NCI-H526 (cell line): Measurements from ENCODE around the gene RAB3A.
A peak's percentile ranks its signal among the peaks of the same experiment; 100 is the strongest.

Source experiments
- DNase-seq, 2 experiments: peaks; one replicate each; lab custom pipeline; 2025; lab: John Stamatoyannopoulos, UW

The RAB3A gene

DNA sequence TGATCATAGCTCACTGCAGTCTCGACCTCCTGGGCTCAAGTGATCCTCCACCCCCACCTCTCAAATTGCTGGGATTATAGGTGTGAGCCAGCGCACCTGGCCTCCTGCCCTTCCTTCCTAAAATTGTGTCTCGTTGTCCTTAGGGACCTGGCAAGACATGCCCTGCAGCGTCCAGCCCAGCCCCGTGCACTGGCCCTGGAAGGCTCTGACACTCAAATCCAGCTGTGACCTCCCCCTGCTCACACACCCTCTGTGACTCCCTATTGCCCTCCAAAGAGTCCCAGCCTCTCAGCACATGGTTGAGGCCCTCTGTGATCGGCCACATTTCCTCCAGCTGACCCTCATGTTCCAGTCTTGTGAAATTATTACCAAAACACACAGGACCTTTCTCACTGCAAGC, 5.9 kb downstream of the RAB3A start:
- DNase-seq, result no peak

DNA sequence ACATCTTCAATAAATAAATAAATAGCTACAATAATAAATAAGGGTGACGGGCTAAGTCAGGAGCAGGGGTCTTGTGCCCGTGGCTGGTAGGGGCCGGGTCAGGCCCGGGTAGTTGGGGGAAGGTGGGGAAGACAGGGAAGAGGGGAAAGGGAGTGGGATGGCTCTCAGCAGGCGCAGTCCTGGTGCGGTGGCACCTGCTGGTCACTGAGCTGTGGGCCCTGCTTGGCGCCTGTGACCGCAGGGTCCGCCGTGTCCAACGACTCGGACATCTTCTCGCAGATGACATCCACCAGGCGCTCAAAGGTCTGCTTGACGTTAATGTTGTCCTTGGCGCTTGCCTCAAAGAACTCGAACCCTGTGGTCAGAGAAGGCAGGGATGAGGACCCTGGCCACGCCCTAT, 6.5 kb downstream of the RAB3A start:
- DNase-seq, result no peak

GRCh38 chr19:18196511-18196845, 7.4 kb downstream of the RAB3A start:
- no peak for DNase-seq

DNA sequence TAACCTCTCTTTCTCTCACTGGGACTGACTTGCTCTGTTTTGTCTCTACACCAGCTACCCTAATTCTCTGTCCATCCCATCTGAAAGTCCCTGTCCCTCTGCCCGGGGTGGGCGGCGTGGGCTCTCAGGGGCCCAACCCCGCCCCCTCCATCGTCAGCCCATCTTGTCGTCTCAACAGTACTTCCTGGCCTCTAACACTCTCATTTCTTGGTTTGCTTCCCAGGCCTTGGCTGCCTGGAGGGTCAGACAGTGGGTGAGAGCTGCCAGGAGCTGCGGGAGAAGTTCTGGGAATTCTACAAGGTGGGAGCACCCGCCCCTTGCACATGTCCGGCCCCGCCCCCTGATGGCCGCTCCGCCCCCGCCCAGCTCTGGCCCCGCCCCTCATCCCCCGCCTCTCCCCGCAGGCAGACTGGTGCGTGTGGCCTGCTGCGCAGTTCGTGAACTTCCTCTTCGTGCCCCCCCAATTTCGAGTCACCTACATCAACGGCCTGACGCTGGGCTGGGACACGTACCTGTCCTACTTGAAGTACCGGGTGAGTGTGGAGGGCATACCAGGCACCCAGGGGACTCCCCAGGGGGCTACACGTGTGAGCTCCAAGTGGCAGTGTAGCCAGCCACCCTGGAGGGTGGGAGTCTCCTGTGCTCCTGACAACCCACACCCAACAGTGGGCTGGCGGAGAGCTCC, 9.1 kb downstream of the RAB3A start:
- DNase-seq, result no peak

DNA sequence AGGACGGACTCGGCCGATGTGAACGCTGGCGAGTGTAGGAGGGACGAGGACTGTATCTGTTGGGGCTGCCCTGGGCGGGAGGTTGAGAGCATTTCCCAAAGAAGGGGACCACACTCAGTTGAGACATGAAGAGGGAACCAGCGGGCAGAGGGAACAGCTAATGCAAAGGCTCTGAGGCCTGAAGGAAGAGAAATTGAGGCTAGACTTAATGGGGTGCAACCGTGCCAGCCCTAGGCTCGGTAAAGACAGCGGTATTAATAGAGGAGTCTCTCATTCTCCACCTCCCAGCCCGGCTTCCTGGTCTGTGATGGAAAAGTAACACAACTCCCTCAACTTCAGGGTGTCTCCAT, 9.7 kb downstream of the RAB3A start:
- DNase-seq, result no peak

- DNase-seq, result peak in 1 of 2 experiments; percentile 32
These were observed 10.3 kb downstream of the RAB3A start for GRCh38 chr19:18193388-18194180.

- peak; percentile 97 to 98 for DNase-seq
These were observed 11.0 kb downstream of the RAB3A start, which contains the start of gene MPV17L2 for GRCh38 chr19:18192673-18193387. MPV17L2 (plus strand) TSS chr19:18193218; CDS start chr19:18193282, 64 bp downstream.

GRCh38 chr19:18191640-18192062, 12.2 kb downstream of the RAB3A start:
- no peak for DNase-seq

DNA sequence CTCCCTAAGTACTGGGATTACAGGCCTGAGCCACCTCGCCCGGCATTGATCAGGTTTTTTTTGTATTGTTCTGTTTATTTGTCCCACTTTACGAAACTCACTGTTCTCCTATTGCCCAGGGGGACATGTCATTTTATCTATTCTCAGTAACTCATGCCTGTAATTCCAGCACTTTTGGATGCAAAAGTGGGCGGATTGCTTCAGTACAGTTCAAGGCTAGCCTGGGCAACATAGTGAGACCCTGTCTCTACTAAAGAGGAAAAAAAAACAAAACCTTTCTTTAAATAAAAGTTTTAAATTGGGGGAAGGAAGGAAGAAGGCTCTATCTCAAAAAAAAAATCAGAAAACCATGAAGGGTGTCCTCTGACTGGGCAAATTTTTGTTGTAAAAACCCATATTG, 13.6 kb downstream of the RAB3A start:
- no peak for DNase-seq

DNA sequence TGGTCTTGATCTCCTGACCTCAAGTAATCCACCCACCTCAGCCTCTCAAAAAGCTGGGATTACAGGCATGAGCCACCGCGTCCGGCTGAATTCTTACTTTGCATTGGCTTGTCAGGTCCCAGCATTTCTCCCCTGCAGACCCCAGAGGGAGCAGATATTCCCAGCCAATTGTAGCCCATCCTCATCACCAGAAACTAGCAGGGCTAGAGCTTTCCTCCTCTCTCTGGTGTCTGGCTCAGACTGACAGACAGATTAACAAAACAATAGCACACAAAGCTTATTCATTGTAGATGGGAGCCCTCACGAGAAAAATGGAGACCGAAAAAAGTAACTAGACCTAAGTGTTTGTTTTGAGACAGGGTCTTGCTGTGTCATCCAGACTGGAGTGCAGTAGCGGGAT, 18.3 kb downstream of the RAB3A start:
- DNase-seq, result no peak

GRCh38 chr19:18183529-18183928, 20.3 kb downstream of the RAB3A start:
- no peak for DNase-seq

- no peak for DNase-seq
These were observed 23.9 kb downstream of the RAB3A start for GRCh38 chr19:18179957-18180356.

DNA sequence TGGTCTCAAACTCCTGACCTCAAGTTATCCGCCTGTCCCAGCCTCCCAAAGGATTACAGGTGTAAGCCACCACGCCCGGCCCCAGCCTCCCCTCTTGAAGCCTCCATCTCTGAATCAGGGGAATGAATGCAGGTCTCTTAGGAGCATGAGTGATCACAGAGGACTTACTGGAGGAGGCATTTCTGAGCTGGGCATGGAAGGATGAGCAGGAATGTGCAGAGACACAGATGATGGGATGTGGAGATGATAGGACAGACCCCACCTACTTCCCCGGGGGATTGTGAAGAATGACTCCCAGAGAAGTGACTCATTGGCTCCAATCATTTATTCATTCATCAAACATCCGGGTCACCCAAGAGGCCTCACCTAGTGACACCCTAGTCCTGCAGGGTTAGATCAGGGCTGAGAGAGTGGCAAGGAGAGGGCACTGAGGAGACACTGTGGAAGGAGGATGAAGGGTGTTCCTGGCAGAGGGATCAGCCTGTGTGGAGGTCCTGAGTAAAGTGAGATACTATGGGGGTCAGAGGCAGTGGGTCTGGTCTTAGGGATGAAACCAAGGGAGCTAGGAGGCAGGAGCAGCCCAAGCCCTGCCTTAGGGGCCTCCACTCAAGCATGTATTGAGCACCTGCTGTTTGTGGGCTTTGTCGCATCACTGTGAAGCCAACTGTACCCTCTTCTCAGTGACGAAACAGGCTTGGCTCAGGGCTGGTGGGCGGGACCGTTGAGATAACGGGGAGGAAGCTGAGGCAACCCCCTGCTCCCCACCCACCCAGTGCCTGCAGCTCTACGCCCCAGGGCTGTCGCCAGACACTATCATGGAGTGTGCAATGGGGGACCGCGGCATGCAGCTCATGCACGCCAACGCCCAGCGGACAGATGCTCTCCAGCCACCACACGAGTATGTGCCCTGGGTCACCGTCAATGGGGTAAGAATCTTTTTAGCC, 27.2 kb downstream of the RAB3A start:
- DNase-seq, result no peak

- DNase-seq, result no peak
These were observed 28.9 kb downstream of the RAB3A start for GRCh38 chr19:18174983-18175382.

DNA sequence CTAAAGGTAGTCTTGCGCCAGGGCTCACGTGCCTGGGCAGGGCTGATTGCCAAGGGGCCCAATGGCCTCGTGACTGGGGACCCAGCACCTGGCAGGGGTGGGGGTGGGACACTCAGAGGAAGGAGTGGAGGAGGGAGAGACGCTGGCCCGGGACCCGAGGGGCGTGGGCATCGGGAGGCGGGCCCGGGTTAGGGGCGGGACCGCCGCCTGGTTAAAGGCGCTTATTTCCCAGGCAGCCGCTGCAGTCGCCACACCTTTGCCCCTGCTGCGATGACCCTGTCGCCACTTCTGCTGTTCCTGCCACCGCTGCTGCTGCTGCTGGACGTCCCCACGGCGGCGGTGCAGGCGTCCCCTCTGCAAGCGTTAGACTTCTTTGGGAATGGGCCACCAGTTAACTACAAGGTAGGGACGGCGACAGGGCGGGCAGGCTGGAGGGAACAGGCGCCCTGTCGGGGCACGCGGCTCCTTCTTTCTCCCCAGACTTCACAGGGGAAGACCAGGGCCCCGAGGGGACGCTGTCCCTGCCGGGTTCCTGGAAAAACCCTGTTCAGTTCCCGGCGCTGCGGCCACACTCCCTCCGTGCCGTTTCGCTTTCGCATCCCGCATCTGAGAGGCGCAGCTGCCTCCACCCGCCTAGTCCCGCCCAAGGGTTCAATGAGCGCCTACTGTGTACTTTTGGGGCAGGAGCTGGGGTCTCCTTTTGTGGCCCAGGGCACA, 30.1 kb downstream of the RAB3A start, which contains the start of gene IFI30:
Gene IFI30, plus strand, starts transcription at position 242 of the 717 bp plus-strand sequence. Its CDS starts 29 bp downstream, at position 271.
- peak in 1 of 2 experiments; percentile 78 for DNase-seq

GRCh38 chr19:18173054-18173571, 30.7 kb downstream of the RAB3A start:
- no peak for DNase-seq

- no peak for DNase-seq
These were observed 31.4 kb downstream of the RAB3A start for GRCh38 chr19:18172331-18173053.

- no peak for DNase-seq
These were observed 32.1 kb downstream of the RAB3A start for GRCh38 chr19:18171605-18172327.

DNA sequence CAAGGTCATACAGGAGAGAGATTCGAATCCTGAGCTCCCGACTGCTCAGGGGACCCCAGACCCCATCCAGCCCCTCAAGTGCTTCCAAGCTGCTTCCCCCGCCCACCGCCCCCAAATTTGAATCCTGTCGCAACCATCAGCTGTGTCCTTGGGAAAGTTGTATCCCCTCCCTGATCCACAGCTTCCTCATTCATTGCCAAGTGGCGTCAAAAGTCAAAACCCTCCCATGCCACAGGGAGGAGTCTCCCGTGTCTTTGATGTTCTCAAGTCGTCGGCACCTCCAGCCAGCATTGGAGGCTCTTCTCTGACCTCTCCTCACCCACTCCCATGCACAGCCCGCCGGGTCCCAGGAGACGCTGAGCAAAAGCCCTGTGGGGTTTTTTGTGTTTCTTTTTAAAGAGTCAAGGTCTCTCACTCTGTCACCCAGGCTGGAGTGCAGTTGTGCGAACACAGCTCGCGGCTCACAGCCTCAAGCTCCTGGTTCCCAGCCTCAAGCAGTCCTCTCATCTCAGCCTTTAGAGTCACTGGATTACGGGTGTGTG, 33.1 kb downstream of the RAB3A start:
- no peak for DNase-seq
